ENCODE results near the gene GSG1L. TPM values are rescaled to one million over a fixed set of nuclear protein-coding genes. Genes with fewer than 3 reads are reported as not detected.

Gene GSG1L
- total and polyA plus RNA-seq, 4 donors = 0.14 to 1.3 (median 0.24) TPM

GRCh38 chr16:27867122-27868110 is 196.1 kb downstream of the GSG1L start:
- Histone ChIP-seq H3K4me3 (no peak overlapping the region), H3K9ac (ENCODE audit: insufficient read depth in 1 of 2, low read length in 2 of 2) (no peak overlapping the region), H3K4me1 (ENCODE audit: control insufficient read depth in 5 of 5, insufficient read depth in 5 of 5, low read length in 5 of 5) (no peaks in the 10 kb centered on the region), H3K27ac (ENCODE audit: low read depth in 1 of 2, low read length in 1 of 2) (no peak overlapping the region), H3K9me3 (ENCODE audit: control insufficient read depth in 4 of 4, insufficient read depth in 3 of 4, low read length in 3 of 4) (peaks cover 0 to 25% (median 4%) of the 10 kb centered on the region in 4 donors), H3K36me3 (ENCODE audit: control insufficient read depth in 4 of 4, insufficient read depth in 4 of 4, low read length in 4 of 4) (no peaks in the 10 kb centered on the region), H3K27me3 (ENCODE audit: control insufficient read depth in 3 of 3, insufficient read depth in 3 of 3, low read length in 2 of 3) (no peaks in the 10 kb centered on the region)
- TF ChIP-seq, protein P1, sequence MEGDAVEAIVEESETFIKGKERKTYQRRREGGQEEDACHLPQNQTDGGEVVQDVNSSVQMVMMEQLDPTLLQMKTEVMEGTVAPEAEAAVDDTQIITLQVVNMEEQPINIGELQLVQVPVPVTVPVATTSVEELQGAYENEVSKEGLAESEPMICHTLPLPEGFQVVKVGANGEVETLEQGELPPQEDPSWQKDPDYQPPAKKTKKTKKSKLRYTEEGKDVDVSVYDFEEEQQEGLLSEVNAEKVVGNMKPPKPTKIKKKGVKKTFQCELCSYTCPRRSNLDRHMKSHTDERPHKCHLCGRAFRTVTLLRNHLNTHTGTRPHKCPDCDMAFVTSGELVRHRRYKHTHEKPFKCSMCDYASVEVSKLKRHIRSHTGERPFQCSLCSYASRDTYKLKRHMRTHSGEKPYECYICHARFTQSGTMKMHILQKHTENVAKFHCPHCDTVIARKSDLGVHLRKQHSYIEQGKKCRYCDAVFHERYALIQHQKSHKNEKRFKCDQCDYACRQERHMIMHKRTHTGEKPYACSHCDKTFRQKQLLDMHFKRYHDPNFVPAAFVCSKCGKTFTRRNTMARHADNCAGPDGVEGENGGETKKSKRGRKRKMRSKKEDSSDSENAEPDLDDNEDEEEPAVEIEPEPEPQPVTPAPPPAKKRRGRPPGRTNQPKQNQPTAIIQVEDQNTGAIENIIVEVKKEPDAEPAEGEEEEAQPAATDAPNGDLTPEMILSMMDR (IDR thresholded peaks at IDR 0.05; ENCODE audit: control extremely low read depth, extremely low read depth) = no peak
- 36 to 37% methylated on average over 19 of the region's 19 CpGs for WGBS, 2 donors
- ATAC-seq (ENCODE audit: insufficient read depth, low FRiP score) = no peak
- peak; percentile 18 to 60 (median 26) for DNase-seq

- Histone ChIP-seq H3K27me3 (ENCODE audit: control insufficient read depth in 3 of 3, insufficient read depth in 3 of 3, low read length in 2 of 3) (no peaks in the 10 kb centered on the region), H3K9me3 (ENCODE audit: control insufficient read depth in 4 of 4, insufficient read depth in 3 of 4, low read length in 3 of 4) (peaks cover 0 to 31% (median 5%) of the 10 kb centered on the region in 4 donors), H3K27ac (ENCODE audit: low read depth in 1 of 2, low read length in 1 of 2) (no peak overlapping the region), H3K36me3 (ENCODE audit: control insufficient read depth in 4 of 4, insufficient read depth in 4 of 4, low read length in 4 of 4) (no peaks in the 10 kb centered on the region), H3K9ac (ENCODE audit: insufficient read depth in 1 of 2, low read length in 2 of 2) (no peak overlapping the region), H3K4me3 (no peak overlapping the region), H3K4me1 (ENCODE audit: control insufficient read depth in 5 of 5, insufficient read depth in 5 of 5, low read length in 5 of 5) (no peaks in the 10 kb centered on the region)
- ATAC-seq (ENCODE audit: insufficient read depth, low FRiP score) (no peak), DNase-seq (no peak)
- TF ChIP-seq, protein P1 (IDR thresholded peaks at IDR 0.05; ENCODE audit: control extremely low read depth, extremely low read depth) = no peak
- 75 to 95% methylated on average over 1 of the region's 1 CpG for WGBS, 2 donors
Measured at GRCh38 chr16:27863377-27863776, 200.1 kb downstream of the GSG1L start.

- H3K27me3 ChIP-seq (ENCODE audit: control insufficient read depth in 3 of 3, insufficient read depth in 3 of 3, low read length in 2 of 3) = no peaks in the 10 kb centered on the region
- TF ChIP-seq, protein P1 (IDR thresholded peaks at IDR 0.05; ENCODE audit: control extremely low read depth, extremely low read depth) = no peak
- DNase-seq = no peak
- H3K4me3 ChIP-seq = no peak overlapping the region
- no peak for ATAC-seq (ENCODE audit: insufficient read depth, low FRiP score)
- no peak overlapping the region for H3K9ac ChIP-seq (ENCODE audit: insufficient read depth in 1 of 2, low read length in 2 of 2)
- no peaks in the 10 kb centered on the region for H3K36me3 ChIP-seq (ENCODE audit: control insufficient read depth in 4 of 4, insufficient read depth in 4 of 4, low read length in 4 of 4)
- H3K9me3 ChIP-seq (ENCODE audit: control insufficient read depth in 4 of 4, insufficient read depth in 3 of 4, low read length in 3 of 4) = peaks cover 0 to 31% (median 5%) of the 10 kb centered on the region in 4 donors
- H3K4me1 ChIP-seq (ENCODE audit: control insufficient read depth in 5 of 5, insufficient read depth in 5 of 5, low read length in 5 of 5) = no peaks in the 10 kb centered on the region
- H3K27ac ChIP-seq (ENCODE audit: low read depth in 1 of 2, low read length in 1 of 2) = no peak overlapping the region
- WGBS, 2 donors = 97 to 100% methylated on average over 1 of the region's 1 CpG
Measured at GRCh38 chr16:27862953-27863352, 200.6 kb downstream of the GSG1L start.
